SK-N-SH (cell line): Measurements from ENCODE around the gene CNTNAP2.

Experiments used
- EZH2phosphoT487 ChIP-seq: fragments of 200-600 bp; sonication (generic); IDR thresholded peaks from 2 replicates; pipeline ENCODE4 v1.6.1; 2017; ENCODE audit warnings: low read depth, mixed run types, mild to moderate bottlenecking, antibody characterized with exemption, moderate library complexity, borderline replicate concordance
- NFIC ChIP-seq: IDR thresholded peaks from 2 replicates; pipeline ENCODE4 v1.4.0; 2012; ENCODE audit warnings: borderline replicate concordance
- RXRA ChIP-seq: IDR thresholded peaks from 2 replicates; pipeline ENCODE4 v1.4.0; 2012; ENCODE audit warnings: low read depth, mild to moderate bottlenecking, borderline replicate concordance
- TF ChIP-seq, protein P1 (sequence below): fragments of 200-600 bp; sonication (generic); IDR thresholded peaks from 2 replicates; pipeline ENCODE4 v1.6.1; 2017; ENCODE audit warnings: antibody characterized with exemption, mild to moderate bottlenecking, moderate library complexity

DNA sequence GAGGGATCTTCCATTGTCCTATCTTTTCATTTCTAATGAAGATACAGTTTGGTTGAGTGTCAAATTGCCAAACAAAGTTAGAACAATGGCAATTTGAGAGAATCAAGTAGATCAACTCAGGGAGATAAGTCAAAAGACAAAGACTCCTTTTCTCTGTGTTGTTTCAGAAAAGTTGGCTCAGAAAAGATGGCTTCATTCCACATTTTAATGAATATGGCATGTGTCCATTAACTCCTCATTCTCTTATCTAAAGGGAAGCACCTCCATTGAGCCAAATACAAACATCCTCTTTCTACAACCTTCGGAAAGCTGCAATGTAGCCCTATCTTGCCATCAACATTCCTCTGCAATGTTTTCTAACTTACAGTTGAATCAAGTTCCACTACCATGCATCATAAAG, 1535.0 kb downstream of the CNTNAP2 start:
- TF ChIP-seq, protein P1, sequence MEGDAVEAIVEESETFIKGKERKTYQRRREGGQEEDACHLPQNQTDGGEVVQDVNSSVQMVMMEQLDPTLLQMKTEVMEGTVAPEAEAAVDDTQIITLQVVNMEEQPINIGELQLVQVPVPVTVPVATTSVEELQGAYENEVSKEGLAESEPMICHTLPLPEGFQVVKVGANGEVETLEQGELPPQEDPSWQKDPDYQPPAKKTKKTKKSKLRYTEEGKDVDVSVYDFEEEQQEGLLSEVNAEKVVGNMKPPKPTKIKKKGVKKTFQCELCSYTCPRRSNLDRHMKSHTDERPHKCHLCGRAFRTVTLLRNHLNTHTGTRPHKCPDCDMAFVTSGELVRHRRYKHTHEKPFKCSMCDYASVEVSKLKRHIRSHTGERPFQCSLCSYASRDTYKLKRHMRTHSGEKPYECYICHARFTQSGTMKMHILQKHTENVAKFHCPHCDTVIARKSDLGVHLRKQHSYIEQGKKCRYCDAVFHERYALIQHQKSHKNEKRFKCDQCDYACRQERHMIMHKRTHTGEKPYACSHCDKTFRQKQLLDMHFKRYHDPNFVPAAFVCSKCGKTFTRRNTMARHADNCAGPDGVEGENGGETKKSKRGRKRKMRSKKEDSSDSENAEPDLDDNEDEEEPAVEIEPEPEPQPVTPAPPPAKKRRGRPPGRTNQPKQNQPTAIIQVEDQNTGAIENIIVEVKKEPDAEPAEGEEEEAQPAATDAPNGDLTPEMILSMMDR, result no peak
- TF ChIP-seq RXRA (no peak), EZH2phosphoT487 (no peak), NFIC (no peak)
